NCI-H2171 treated with DMSO at 0.1 percent for 48 hours (cell line): ENCODE measurements around the gene CCDC12.

Source experiments
- DNase-seq: peaks from one replicate; lab custom pipeline; 2025; lab: John Stamatoyannopoulos, UW

CCDC12 gene

DNA sequence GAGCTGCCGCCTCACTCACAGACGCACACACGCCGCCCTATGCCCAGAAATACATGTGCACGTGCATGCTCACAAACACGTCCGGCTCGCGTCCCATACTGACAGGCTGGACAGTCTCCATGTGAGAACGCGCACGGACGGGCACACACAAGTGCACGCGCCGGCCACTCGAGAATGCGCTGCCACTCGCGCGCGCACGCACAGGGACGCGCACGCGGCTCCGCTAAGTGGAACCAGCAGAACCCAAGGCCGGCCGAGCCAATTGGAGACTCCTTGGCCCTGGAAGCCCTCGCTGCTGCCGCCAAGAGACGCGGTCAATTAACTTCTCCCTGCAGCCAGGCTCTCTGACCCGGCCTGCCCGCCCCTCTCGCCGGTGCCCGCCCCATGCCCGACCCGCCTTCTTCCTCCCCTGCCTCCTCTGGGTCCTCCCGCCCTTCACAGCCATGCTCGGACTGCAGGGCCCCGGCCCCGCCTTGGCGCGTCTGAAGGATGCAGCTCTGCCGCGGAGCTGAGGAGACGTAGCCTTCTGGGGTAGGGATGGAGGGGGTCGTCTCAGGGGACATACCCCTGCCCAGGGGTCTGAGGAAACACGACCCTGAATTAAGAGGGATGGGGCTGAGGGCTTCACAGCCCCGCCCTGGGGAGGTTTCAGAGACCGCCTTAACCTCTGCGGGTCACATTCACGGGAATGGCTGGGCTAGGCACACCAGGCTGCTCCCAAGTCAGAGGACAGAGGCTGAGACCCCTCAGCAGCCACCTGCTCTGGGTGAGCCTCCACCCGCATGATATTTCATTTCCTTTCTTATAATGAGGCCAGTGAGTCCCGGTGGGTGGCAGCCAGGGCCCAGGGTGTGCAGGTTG is 84.0 kb downstream of the CCDC12 start:
- DNase-seq, result peak; percentile 1

GRCh38 chr3:46891132-46891531 is 85.4 kb downstream of the CCDC12 start:
- no peak for DNase-seq

GRCh38 chr3:46890132-46890531 is 86.4 kb downstream of the CCDC12 start:
- no peak for DNase-seq

DNA sequence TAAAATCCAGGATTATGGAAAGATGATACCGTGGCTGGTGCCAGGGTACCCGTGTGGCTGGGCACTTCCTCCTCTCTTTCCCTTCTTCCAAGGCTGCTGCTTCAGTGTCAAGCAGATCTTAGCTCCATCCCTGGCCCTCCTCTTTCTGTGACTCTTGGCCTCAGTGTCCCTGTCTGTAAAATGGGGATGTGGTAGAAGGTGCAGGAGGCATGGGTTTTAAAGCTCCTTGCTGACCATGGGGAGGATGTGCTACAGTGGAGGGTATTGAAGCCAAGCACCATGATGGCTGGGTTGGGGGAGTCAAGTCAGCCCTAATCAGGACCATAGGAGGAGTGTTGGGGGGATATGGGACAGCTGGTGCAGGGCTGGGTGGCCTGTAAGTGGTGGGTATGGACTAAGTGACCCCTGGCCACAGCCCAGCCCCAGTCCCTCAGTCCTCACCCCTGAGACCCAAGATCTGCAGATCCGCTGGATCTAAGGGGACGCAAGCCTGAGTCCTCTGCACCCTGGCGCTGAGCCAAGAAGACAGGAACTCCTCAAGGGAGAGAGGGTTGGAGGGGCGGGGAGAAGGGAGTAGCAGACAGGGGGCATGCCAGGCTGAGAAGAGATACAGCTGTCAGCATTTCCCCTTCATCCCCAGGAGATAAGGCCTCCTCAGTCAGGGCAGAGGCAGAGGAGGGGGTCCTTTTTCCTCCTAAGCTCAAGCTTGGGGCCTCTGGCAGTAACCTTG is 87.0 kb downstream of the CCDC12 start:
- no peak for DNase-seq

- DNase-seq, result no peak
These were observed 87.8 kb downstream of the CCDC12 start for GRCh38 chr3:46888705-46889104.

- DNase-seq, result no peak
These were observed 88.5 kb downstream of the CCDC12 start for GRCh38 chr3:46887980-46888494.

- no peak for DNase-seq
These were observed 90.9 kb downstream of the CCDC12 start for GRCh38 chr3:46885612-46886011.

DNA sequence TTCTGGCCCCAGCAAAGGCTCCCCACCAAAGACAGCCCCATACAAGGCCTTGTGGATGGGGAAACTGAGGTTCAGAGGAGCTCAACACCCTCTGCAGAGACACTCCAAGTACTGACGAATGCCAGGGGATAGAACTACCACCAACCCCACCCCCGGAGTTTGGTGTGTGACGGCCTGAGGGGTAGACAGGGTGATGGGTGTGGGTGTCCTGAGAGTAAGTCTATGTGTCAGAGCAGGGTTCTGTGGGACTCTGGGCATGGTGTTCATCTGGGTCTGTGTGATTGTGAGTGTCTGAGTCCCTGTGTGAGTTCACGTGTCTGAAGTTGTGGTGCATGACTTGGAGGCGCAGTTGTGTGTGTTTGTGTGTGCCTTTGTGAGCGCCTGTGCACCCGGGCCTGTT is 91.6 kb downstream of the CCDC12 start:
- no peak for DNase-seq

- no peak for DNase-seq
These were observed 92.1 kb downstream of the CCDC12 start for GRCh38 chr3:46884427-46884826.

GRCh38 chr3:46883830-46884185 is 92.7 kb downstream of the CCDC12 start:
- no peak for DNase-seq

- DNase-seq, result no peak
These were observed 93.3 kb downstream of the CCDC12 start for GRCh38 chr3:46883054-46883829.

GRCh38 chr3:46882377-46883053 is 94.0 kb downstream of the CCDC12 start:
- no peak for DNase-seq

GRCh38 chr3:46881596-46882376 is 94.8 kb downstream of the CCDC12 start:
- no peak for DNase-seq

GRCh38 chr3:46880884-46881595 is 95.5 kb downstream of the CCDC12 start:
- DNase-seq, result no peak

DNA sequence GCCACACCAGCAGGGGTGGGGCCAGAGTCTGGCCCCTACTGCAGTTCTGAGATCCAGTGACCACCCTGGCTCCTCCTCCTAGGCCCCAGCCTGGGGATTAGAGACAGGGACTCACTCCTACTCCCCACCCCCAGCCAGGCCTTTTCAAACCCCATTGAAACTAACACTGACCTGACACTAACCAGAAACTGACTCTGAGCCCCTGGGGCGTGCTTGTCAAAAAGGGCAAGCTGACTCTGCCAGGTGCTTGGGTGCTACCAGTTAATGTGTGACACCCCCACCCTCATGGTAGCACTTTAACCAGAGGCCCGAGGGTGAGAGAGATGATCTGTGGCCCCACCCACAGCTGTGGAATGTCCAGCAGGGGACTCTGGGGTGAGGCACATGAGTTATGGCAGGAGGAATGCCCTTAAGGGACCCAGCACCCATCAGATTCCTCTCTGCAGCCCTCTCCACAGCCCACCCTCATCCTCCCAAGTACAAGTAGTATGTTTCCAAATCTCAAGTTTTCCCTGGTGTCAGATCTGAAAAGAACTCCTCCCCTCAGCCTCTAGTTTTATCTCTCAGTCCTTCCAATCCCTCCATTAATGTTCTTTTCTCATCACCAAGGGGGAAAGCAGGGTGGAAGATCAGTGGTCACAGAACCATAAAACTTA is 97.6 kb downstream of the CCDC12 start:
- no peak for DNase-seq

DNA sequence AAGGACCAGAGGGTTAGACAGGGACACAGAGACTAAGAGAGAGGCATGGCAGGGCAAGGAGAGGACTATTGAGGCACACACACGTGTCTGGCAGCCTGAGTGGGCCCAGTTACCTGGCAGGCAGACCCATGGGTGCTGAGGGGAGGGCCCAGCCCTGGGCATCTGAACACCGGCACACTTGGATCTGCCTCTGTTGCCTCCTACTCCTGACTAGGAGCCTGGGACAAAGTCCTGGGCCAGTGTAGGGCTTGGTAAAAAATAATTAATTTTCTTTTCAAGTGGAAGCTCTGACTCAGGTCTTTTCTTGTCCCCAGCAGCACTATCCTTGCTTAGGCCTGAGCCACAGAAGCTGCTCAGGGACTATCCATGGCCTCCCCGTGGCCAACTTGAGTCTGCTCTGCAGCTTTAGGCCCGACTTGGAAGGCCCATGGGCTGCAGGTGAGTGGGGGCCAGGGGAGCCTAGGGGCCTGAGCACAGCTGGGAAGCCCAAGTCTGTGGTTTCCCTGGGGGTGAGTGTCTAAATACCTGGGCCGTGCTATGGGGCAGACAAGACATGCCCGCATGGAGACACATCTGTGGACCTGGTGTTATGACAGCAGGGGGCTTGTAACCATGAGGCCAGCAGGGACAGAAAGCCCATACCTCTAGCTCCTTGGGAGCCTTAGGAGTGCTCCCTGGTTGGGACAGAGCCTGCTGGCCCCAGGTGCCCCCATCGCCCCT is 99.0 kb downstream of the CCDC12 start, which contains the start of gene PTH1R:
PTH1R (plus strand) TSS at position 316 of the 720 bp plus-strand sequence. CDS start 5,839 bp downstream, outside the sequence.
- no peak for DNase-seq

GRCh38 chr3:46876313-46877300 is 99.9 kb downstream of the CCDC12 start:
- DNase-seq, result no peak

DNA sequence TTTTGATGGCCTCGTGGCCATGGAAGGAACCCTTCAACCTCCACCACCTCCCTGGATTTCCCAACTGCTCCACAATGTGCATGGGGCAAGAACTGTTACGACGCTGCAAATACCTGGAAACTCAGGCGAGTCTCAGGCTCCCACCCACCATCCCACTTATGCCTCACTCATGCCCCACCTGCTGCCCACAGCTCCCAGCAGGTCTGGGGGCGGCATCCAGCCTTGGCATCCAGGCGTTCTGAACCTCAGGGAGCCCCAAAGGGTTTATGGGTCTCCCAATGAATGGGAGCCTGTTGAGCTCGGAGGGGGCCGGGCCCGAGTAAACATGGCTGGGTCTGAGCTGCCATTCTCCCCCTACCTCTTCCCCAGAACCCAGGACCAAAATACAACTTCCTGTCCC is 101.0 kb downstream of the CCDC12 start:
- no peak for DNase-seq
